PC-9 (cell line): Measurements from ENCODE around the gene PIN4.

Experiments
- EZH2 ChIP-seq: fragments of 200-600 bp; sonication (generic); IDR thresholded peaks from 2 replicates; pipeline ENCODE4 v1.8.0; 2017; ENCODE audit warnings: antibody characterized with exemption, low read depth
- TF ChIP-seq, protein P1 (sequence below): fragments of 200-600 bp; sonication (generic); conservative IDR thresholded peaks from 2 replicates; pipeline ENCODE4 v1.6.1; 2017; ENCODE audit warnings: mixed run types, antibody characterized with exemption, mild to moderate bottlenecking, moderate library complexity

GRCh38 chrX:72230290-72230689 lies 48.7 kb downstream of the PIN4 start:
- TF ChIP-seq, protein P1, sequence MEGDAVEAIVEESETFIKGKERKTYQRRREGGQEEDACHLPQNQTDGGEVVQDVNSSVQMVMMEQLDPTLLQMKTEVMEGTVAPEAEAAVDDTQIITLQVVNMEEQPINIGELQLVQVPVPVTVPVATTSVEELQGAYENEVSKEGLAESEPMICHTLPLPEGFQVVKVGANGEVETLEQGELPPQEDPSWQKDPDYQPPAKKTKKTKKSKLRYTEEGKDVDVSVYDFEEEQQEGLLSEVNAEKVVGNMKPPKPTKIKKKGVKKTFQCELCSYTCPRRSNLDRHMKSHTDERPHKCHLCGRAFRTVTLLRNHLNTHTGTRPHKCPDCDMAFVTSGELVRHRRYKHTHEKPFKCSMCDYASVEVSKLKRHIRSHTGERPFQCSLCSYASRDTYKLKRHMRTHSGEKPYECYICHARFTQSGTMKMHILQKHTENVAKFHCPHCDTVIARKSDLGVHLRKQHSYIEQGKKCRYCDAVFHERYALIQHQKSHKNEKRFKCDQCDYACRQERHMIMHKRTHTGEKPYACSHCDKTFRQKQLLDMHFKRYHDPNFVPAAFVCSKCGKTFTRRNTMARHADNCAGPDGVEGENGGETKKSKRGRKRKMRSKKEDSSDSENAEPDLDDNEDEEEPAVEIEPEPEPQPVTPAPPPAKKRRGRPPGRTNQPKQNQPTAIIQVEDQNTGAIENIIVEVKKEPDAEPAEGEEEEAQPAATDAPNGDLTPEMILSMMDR, result no peak
- no peak for TF ChIP-seq EZH2
